Dermis microvascular lymphatic vessel endothelial cell (primary cell): ENCODE results near the gene HOXB9. TPM values are rescaled to one million over a fixed set of nuclear protein-coding genes. Genes with fewer than 3 reads are reported as not detected.
A peak's percentile ranks its signal among the peaks of the same experiment; 100 is the strongest.

Experiments used
- DNase-seq, 2 donors: peaks; one replicate each; pipeline versions ENCODE4 v3.0.0 to v3.0.0-alpha.2; 2010; ENCODE audit warnings: low read depth in 2 of 2
- total RNA-seq: library from RNA; depleted of rRNA; stranded (reverse); fragments of >200 nt; gene quantifications from 2 replicates; pipeline ENCODE4 v1.2.1, GENCODE V29; 2014

HOXB9 gene
- total RNA-seq, 1 donor from 2014 or later, result 0.13 TPM

GRCh38 chr17:48639982-48640857 lies 14.1 kb upstream of the HOXB9 start:
- DNase-seq, result no peak

GRCh38 chr17:48639136-48639535 lies 13.0 kb upstream of the HOXB9 start:
- no peak for DNase-seq

GRCh38 chr17:48637323-48638260 lies 11.4 kb upstream of the HOXB9 start:
- no peak for DNase-seq

GRCh38 chr17:48636177-48637018 lies 10.2 kb upstream of the HOXB9 start:
- DNase-seq, result peak; percentile 73 to 91

GRCh38 chr17:48634493-48635208 lies 8.5 kb upstream of the HOXB9 start:
- no peak for DNase-seq

- no peak for DNase-seq
Observed at GRCh38 chr17:48633266-48633677, 7.1 kb upstream of the HOXB9 start.

GRCh38 chr17:48632579-48633265 lies 6.6 kb upstream of the HOXB9 start:
- no peak for DNase-seq

GRCh38 chr17:48631693-48632578 lies 5.8 kb upstream of the HOXB9 start:
- no peak for DNase-seq

- DNase-seq, result no peak
Observed at GRCh38 chr17:48630925-48631692, 5.0 kb upstream of the HOXB9 start.

GRCh38 chr17:48630009-48630924 lies 4.1 kb upstream of the HOXB9 start:
- DNase-seq, result no peak

- DNase-seq, result no peak
Observed at GRCh38 chr17:48629411-48629759, 3.2 kb upstream of the HOXB9 start.

GRCh38 chr17:48628649-48629410 lies 2.7 kb upstream of the HOXB9 start:
- DNase-seq, result no peak

GRCh38 chr17:48627623-48628521 lies 1.7 kb upstream of the HOXB9 start:
- no peak for DNase-seq

GRCh38 chr17:48627118-48627597 lies 1.0 kb upstream of the HOXB9 start:
- DNase-seq, result no peak

- DNase-seq, result peak in 1 of 2 donors; percentile 55
Observed at GRCh38 chr17:48625495-48626244, 488 bp downstream of the HOXB9 start.
